NCI-H82 (cell line): ENCODE results near the gene CDC42EP4.
"Not testable (repeated sequence)": the region's sequence is repeated elsewhere in the genome, so short reads cannot be mapped to it uniquely, and the experiment has no call there.

Experiments used
- DNase-seq: peaks from one replicate; lab custom pipeline; 2025; lab: John Stamatoyannopoulos, UW

CDC42EP4 gene

DNA sequence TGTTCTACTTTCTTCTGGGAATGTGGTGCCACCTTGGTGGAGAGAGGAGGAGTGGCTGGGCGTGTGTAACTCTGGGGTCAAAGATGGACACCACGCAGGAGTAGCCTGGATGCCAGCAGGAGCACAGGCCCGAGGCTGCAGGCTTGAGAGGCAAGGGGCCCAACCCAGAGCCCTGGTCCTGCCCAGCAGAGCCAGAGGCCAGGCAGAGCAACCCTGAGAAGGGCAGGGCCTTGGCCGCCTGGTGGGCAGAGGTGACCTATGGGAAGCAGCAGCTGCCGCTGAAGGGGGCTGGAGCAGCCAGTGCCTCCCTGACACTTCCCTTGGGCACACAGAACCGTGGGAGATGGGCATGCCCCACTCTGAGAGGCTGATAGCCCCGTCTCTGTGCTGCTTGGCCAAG, 32.1 kb downstream of the CDC42EP4 start:
- no peak for DNase-seq

GRCh38 chr17:73278465-73279453, 33.0 kb downstream of the CDC42EP4 start:
- peak; percentile 98 for DNase-seq

GRCh38 chr17:73278049-73278464, 33.7 kb downstream of the CDC42EP4 start:
- DNase-seq = peak; percentile 96

- no peak for DNase-seq
These were observed 37.3 kb downstream of the CDC42EP4 start for GRCh38 chr17:73274490-73274889.

GRCh38 chr17:73272906-73273218, 38.9 kb downstream of the CDC42EP4 start:
- no peak for DNase-seq

DNA sequence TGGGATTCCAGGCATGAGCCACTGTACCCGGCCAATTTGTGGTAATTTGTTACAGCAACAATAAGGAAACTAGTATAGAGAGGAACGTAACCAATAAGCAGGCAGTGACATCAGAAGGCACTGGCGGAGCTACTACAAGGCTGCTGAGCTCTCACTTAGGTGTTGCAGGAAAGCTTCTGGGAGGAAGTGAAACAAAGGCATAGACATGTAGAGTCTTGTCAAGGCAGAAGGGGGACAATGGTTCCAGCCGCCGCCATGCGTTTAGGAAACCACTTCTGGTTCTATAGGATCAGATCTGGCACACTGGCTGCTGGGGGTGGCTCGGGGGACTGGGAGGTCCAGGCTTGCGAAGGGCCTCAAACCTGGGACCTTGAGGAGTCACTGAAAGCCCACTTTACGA, 40.7 kb downstream of the CDC42EP4 start:
- no peak for DNase-seq

- DNase-seq = no peak
These were observed 42.0 kb downstream of the CDC42EP4 start for GRCh38 chr17:73269791-73270190.

DNA sequence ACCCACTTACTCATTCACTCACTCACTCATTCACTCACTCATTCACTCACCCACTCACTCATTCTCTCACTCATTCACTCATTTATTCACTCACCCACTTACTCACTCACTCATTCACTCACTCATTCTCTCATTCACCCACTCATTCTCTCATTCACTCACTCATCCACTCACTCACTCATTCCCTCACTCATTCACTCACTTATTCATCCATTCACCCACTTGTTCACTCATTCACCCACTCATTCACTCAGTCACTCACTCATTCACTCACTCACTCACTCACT, 42.5 kb downstream of the CDC42EP4 start:
- DNase-seq = no peak

DNA sequence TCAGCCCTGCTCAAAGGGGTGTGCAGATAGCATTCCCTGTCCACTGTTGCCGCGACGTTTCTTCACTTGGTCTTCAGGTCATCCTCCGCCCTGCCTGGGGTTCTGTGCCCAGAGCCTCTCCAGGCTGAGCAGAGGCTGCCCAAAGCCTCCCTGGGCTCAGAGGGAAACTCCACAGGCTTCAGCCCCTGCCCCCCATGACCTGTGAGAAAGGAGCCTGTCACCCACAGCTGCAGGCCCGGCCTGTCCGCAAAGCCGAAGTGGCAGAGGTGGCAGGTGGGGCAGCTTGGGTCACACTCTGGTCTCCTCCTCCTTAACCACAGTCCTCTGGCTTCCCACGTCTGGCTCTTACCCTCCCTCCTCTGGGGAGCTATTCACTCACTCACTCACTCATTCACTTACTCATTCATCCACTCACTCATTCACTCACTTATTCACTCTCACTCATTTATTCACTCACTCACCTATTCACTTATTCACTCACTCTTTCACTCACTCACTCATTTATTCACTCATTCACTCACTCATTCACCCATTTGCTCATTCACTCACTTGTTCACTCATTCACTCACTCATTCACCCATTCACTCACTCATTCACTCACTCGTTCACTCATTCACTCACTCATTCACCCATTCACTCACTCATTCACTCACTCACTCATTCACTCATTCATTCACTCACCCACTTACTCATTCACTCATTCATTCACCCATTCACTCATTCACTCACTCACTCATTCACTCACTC, 43.0 kb downstream of the CDC42EP4 start:
- no peak for DNase-seq

DNA sequence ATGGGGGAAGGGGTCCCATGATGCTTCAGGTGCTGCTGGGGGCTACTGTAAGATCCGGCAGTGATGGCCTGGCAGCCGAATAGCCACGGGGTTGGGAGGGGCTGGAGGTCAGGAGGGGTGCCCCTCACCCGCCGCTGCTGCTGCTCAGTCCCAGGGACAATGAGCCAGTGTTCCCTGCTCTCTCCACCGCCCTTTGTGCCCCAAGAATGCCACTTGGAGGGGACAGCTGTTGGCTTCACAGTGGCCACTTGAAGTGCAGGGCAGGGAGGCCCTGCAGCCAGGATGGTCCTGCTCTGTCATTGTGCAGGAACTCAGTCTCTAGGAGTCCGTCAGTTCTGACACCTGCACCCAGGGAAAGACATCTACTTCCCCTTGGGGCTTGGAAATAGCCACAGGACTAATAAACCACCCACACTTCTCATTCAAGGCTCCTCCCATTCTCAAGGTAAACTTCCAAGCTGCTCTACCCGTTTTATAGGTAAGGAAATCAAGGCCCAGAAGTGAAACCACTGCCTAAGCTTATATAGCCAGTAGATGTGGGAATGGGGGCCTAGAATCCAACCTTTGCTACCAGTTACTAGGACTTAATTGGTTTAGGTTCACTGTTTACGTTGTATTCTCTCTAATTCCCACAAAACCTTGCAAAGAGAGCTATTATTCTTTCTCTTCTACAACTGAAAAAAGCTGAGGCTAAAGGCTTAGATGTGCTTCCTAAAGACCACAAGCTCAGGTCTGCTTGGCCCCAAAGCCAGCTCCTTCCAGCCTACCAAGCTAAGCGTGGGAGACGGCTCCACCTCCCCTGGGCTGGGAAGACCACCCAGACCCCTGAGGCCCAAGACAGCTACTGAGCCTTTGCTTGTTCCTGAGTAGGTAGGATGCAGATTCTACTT, 43.9 kb downstream of the CDC42EP4 start:
- DNase-seq = no peak

DNA sequence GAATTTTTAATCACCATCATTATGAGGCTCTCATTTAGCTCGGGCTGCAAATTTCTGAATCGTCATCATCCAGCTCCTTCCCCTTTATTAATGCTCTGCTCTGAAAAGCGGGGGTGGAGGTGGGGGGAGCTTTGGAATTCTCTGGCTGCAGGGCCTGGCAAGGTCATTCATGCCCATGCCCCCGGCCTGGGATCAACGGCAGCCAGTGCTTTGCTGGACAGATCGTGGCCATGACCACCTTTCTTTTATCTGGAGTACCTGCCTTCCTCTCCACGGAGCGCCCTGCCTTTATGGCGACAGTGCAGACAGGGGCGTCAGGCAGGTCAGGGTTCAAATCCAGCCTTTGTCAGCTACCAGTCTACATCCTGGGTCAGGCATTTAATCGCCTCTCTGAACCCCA, 45.0 kb downstream of the CDC42EP4 start:
- no peak for DNase-seq

DNA sequence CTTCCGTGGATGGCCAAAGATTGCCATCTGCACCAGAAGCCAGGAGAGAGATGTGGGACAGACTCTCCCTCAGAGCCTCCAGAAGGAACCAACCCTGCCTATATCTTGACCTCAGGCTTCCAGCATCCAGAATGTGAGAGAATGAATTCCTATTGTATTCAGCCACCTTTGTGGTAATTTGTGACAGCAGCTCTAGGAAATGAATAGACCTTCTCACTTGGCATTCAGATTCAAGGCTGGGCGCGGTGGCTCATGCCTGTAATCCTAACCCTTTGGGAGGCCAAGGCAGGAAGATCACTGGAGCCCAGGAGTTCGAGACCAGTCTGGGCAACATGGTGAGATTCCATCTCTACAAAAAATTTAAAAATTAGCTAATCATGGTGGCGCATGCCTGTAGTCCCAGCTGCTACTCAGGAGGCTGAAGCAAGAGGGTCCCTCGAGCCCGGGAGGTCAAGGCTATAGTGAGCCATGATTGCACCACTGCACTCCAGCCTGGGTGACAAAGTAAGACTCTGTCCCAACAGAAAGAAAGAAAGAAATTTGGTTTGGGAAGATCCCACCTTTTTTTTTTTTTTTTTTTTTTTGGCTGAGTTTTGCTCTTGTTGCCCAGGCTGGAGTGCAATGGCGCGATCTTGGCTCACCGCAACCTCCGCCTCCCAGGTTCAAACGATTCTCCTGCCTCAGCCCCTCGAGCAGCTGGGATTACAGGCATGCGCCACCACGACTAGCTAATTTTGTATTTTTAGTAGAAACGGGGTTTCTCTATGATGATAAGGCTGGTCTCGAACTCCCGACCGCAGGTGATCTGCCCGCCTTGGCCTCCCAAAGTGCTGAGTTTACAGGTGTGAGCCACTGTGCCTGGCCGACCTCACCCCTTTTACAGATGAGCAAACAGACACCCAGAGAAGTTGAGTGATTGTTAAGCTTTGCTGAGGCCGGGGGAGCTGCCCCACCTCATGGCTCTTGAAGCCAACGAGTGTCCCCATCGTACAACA, 45.9 kb downstream of the CDC42EP4 start:
- no peak for DNase-seq

DNA sequence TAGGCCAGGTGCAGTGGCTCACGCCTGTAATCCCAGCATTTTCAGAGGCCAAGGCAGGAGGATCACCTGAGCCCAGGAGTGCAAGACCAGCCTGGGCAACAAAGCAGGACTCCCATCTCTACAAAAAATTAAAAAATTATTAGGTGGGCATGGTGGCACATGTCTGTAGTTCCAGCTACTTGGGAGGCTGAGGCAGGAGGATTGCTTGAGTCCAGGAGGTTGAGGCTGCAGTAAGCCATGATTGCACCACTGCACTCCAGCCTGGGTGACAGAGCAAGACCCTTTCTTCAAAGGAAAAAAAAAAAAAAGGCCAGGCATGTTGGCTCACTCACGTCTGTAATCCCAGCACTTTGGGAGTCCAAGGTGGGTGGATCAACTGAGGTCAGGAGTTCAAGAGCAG, 47.4 kb downstream of the CDC42EP4 start:
- DNase-seq = not testable (repeated sequence)

DNA sequence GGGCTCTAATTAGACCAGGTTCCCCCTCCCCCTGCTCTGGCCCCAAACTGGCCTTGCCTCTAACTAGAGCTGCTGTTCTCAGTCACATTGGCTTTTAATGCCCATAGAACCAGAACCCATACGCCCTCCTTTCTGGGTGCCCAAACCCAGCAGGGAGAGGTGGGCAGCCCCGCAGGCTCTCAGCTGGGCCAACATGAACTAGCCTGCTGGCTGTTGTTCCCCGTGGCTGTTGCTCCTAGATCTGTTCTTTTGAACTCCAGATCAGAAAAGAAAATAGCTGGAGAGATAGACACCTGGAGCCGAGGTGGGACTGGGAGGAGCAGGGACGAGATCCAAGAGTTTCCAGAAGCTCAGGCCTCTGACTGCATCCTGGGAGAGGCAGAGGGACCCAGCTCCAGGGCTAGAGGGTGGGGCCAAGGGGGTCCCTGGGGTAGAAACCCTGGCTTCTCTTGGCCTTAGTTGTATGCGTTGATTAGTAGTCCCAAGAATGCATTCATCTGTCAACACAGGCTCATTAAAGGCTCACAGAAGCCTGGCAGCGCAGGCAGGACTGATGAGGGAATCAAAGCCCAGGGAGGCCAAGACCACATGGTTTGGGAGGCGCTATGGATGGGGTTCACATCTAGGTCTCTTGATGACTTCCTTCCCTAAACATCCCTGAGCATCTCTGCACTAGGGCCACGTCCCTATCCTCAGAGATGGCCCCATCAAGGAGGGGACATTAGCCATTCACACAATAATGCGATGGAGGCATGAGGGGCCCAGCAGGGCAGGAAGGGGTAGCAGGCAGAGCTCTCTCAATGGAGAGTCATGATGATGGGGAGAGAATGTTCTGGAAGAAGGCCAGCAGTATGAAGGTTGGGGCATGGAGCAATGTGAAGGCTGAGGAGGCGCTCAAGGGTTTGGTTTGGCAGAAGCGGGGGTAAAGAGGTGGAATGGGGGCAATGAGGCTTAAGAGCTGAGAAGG, 48.8 kb downstream of the CDC42EP4 start:
- DNase-seq = peak; percentile 42

- DNase-seq = no peak
These were observed 49.7 kb downstream of the CDC42EP4 start for GRCh38 chr17:73261952-73262675.

GRCh38 chr17:73261617-73261951, 50.2 kb downstream of the CDC42EP4 start, which contains the start of gene CPSF4L:
Gene CPSF4L (minus strand): TSS chr17:73261880. CDS start chr17:73261818, 62 bp downstream.
- DNase-seq = no peak

- no peak for DNase-seq
These were observed 54.3 kb downstream of the CDC42EP4 start for GRCh38 chr17:73257516-73257915.

- no peak for DNase-seq
These were observed 55.6 kb downstream of the CDC42EP4 start for GRCh38 chr17:73256220-73256619.

GRCh38 chr17:73255671-73256181, 56.1 kb downstream of the CDC42EP4 start:
- peak; percentile 78 for DNase-seq
